GM19193 (cell line): ENCODE results near the gene ANKRD60.

Experiments
- POLR2A ChIP-seq: IDR thresholded peaks from 4 replicates; pipeline ENCODE4 v1.6.1; 2011; ENCODE audit not compliant: insufficient read depth, insufficient read length; ENCODE audit errors: extremely low read depth

ANKRD60 gene

DNA sequence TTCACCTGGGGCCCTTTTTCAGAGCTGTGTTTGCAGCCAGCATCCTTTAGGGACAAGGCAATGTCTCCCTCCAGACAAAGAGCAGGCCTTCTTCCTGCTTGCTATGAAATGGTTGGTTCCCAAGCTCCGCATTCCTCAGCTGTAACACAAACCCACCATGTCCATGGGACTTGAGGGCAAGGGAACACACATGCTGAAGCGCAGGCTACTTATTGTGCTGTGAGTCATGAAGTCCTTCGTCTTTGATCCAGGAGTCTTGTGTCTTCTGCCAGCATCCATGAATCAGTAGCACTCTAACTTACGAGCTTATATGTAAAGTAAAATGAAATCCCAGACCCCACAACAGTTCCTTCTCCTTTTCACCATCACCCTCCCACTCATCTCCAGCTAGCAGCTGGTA, 59.0 kb downstream of the ANKRD60 start:
- TF ChIP-seq POLR2A: no peak

DNA sequence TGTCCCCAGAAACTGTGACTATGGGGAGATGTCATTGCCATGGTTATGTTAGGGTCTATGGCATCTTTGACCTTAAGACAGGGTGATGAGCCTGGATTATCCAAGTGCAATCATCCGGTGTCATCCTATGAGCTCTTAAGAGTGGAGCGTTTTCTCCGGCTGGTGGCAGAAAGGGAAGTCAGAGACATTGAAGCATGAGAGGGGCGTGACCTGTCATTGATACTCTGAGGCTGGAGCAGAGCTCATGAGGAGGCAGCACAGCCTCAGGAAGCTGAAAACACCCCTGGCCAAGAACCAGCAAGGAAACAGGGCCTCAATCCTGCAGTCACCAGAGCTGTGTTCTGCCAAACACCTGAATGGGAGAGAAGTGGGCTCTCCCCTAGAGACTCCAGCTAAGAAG, 59.6 kb downstream of the ANKRD60 start:
- no peak for TF ChIP-seq POLR2A

DNA sequence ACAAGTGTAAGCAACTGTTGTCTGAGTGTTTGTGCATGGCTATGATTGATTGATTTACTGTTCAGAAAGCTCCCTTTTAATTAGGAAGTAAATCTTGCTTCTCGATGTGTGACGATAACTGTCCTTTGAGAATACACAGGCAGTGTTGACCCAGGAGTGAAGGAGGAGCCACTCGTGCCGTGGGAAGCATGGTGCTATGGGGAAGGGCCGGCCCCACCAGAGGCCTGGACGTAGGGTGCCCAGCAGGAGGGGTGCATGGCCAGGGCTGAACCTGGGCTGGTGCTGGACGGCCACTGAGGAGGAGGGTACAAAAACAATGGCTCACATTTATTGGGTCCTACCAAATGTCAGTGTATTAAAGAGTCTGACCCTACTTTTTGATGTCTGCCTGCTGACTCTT, 60.7 kb downstream of the ANKRD60 start:
- TF ChIP-seq POLR2A: no peak
